Epithelial cell of esophagus (primary cell): Measurements from ENCODE around the gene SKP2.

ENCODE experiments used
- DNase-seq: peaks from one replicate; pipeline ENCODE4 v3.0.0; 2010; ENCODE audit warnings: low read depth
- H3K4me3 ChIP-seq: 2 replicates; pipeline ENCODE4 v1.5.1; 2011; ENCODE audit warnings: mild to moderate bottlenecking, low read length, control low read depth
- CTCF ChIP-seq: IDR thresholded peaks from 2 replicates; pipeline ENCODE4 v1.5.1; 2011; ENCODE audit warnings: low read depth, mild to moderate bottlenecking, low read length, control low read depth, inconsistent platforms; ENCODE audit not compliant: insufficient read depth; ENCODE audit errors: missing control alignments

SKP2 gene

GRCh38 chr5:36215910-36216309 lies 64.0 kb downstream of the SKP2 start:
- H3K4me3 ChIP-seq, result no peak overlapping the region
- TF ChIP-seq CTCF, result no peak
- no peak for DNase-seq

- no peak for DNase-seq
- no peak overlapping the region for H3K4me3 ChIP-seq
- TF ChIP-seq CTCF, result no peak
Measured at GRCh38 chr5:36217567-36217966, 65.7 kb downstream of the SKP2 start.

GRCh38 chr5:36217988-36218387 lies 66.1 kb downstream of the SKP2 start:
- no peak for TF ChIP-seq CTCF
- DNase-seq, result no peak
- no peak overlapping the region for H3K4me3 ChIP-seq

- no peak for TF ChIP-seq CTCF
- no peak for DNase-seq
- H3K4me3 ChIP-seq, result no peak overlapping the region
Measured at GRCh38 chr5:36222620-36223019, 70.7 kb downstream of the SKP2 start.

GRCh38 chr5:36227046-36227445 lies 75.1 kb downstream of the SKP2 start:
- DNase-seq, result no peak
- TF ChIP-seq CTCF, result no peak
- no peak overlapping the region for H3K4me3 ChIP-seq

- no peak for DNase-seq
- no peak overlapping the region for H3K4me3 ChIP-seq
- no peak for TF ChIP-seq CTCF
Measured at GRCh38 chr5:36228505-36228904, 76.6 kb downstream of the SKP2 start.

- DNase-seq, result no peak
- H3K4me3 ChIP-seq, result no peak overlapping the region
- TF ChIP-seq CTCF, result no peak
Measured at GRCh38 chr5:36230151-36230790, 78.4 kb downstream of the SKP2 start.
